ENCODE results near the gene SREK1. TPM values are rescaled to one million over a fixed set of nuclear protein-coding genes. Genes with fewer than 3 reads are reported as not detected.
"Not testable (repeated sequence)": the region's sequence is repeated elsewhere in the genome, so short reads cannot be mapped to it uniquely, and the experiment has no call there.

SREK1 gene
- total RNA-seq, 3 donors from 2014 or later (not counting 1 experiment from before 2014, with no cell fraction given): 151 to 177 (median 168) TPM

DNA sequence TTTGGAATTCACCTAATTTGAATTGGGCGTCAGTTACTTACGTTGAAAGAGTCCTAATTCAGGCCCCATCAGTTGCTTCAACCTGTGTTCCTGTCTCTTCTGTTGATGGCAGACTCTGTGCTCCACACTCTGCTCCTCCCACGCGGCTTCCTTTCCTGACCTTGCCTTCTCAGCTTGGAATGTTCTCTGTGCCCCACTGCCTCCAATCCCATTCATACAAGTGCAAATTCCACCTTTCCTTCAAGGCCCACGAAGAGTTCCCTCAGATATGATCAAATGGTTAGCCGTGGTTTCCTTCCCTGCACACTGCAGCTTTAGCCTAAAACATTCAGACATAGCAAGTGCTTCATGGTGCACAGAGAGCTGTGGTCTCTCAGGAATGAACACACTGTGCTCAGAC is 65.7 kb downstream of the SREK1 start:
- Mint-ChIP-seq H3K9me3 (no peaks in the 10 kb centered on the region), H3K36me3 (peaks cover 12% of the 10 kb centered on the region), H3K27ac (no peak overlapping the region), H3K27me3 (ENCODE audit: low read depth in 2 of 2) (no peaks in the 10 kb centered on the region), H3K4me3 (no peak overlapping the region), H3K4me1 (no peaks in the 10 kb centered on the region)
- intact Hi-C loops (cut with micrococcal nuclease): no loop called here
- no peak for ATAC-seq
- Histone ChIP-seq H3K4me1 (ENCODE audit: control insufficient read depth, insufficient read depth, low read length) (no peaks in the 10 kb centered on the region), H3K27ac (ENCODE audit: low read length) (no peak overlapping the region), H3K4me3 (ENCODE audit: low read length) (no peak overlapping the region), H3K9me3 (ENCODE audit: control insufficient read depth, insufficient read depth, low read length) (no peaks in the 10 kb centered on the region), H3K27me3 (ENCODE audit: control insufficient read depth, insufficient read depth, low read length) (no peaks in the 10 kb centered on the region), H3K36me3 (ENCODE audit: control insufficient read depth, insufficient read depth, low read length) (no peaks in the 10 kb centered on the region)
- no peak for DNase-seq
- TF ChIP-seq, protein P1, sequence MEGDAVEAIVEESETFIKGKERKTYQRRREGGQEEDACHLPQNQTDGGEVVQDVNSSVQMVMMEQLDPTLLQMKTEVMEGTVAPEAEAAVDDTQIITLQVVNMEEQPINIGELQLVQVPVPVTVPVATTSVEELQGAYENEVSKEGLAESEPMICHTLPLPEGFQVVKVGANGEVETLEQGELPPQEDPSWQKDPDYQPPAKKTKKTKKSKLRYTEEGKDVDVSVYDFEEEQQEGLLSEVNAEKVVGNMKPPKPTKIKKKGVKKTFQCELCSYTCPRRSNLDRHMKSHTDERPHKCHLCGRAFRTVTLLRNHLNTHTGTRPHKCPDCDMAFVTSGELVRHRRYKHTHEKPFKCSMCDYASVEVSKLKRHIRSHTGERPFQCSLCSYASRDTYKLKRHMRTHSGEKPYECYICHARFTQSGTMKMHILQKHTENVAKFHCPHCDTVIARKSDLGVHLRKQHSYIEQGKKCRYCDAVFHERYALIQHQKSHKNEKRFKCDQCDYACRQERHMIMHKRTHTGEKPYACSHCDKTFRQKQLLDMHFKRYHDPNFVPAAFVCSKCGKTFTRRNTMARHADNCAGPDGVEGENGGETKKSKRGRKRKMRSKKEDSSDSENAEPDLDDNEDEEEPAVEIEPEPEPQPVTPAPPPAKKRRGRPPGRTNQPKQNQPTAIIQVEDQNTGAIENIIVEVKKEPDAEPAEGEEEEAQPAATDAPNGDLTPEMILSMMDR (IDR thresholded peaks at IDR 0.05): no peak
- WGBS (ENCODE audit: insufficient coverage): 73% methylated on average over 6 of the region's 6 CpGs

DNA sequence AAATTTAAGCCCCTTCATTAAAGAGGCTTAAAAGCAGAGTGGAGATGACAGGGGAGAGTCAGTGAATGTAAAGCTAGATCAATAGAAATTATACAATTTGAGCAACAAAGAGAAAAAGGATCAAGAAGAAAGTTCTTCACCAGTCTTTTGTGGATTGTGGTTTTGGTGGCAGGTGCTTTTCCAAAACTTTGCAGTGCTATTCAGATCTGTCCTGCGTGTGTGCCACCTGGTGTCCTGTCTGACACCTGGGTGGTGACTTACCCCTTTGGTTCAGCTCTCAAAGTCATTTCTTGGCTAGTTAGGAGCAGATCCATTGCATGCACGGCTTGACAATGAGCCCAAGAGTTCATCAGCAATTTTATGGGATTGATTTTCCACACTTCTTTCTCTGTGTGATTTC is 69.4 kb downstream of the SREK1 start:
- intact Hi-C loops (cut with micrococcal nuclease): no loop called here
- no peak overlapping the region for H3K4me3 Mint-ChIP-seq

DNA sequence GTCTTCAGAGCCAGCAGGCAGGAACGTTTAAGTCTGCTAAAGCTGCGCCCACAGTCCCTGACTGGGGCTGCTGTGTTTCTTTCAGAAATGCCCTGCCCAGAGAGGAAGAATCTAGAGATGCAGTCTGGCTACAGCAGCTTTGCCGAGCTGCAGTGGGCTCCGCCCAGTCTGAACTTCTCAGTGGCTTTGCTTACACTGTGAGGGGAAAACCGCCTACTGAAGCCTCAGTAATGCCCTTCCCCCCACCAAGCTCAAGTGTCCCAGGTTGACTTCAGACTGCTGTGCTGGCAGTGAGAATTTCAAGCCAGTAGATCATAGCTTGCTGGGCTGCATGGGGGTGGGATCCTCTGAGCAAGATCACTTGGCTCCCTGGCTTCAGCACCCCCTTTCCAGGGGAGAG is 78.4 kb downstream of the SREK1 start:
- 66% methylated on average over 5 of the region's 5 CpGs for WGBS (ENCODE audit: insufficient coverage)
- DNase-seq: no peak
- Mint-ChIP-seq H3K36me3 (peaks cover 6% of the 10 kb centered on the region), H3K9me3 (peaks cover 0 to 2% of the 10 kb centered on the region in 2 donors), H3K27me3 (ENCODE audit: low read depth in 2 of 2) (no peaks in the 10 kb centered on the region), H3K27ac (no peak overlapping the region), H3K4me3 (no peak overlapping the region), H3K4me1 (no peaks in the 10 kb centered on the region)
- Histone ChIP-seq H3K9me3 (ENCODE audit: control insufficient read depth, insufficient read depth, low read length) (no peaks in the 10 kb centered on the region), H3K27me3 (ENCODE audit: control insufficient read depth, insufficient read depth, low read length) (no peaks in the 10 kb centered on the region), H3K4me1 (ENCODE audit: control insufficient read depth, insufficient read depth, low read length) (no peaks in the 10 kb centered on the region), H3K36me3 (ENCODE audit: control insufficient read depth, insufficient read depth, low read length) (no peaks in the 10 kb centered on the region), H3K27ac (ENCODE audit: low read length) (no peak overlapping the region), H3K4me3 (ENCODE audit: low read length) (no peak overlapping the region)
- ATAC-seq: no peak
- TF ChIP-seq, protein P1 (IDR thresholded peaks at IDR 0.05): no peak
- intact Hi-C loops (cut with micrococcal nuclease): no loop called here

More for the DNA sequence above, 69.4 kb downstream of the SREK1 start:
- no peaks in the 10 kb centered on the region for H3K9me3 Mint-ChIP-seq
- H3K36me3 ChIP-seq (ENCODE audit: control insufficient read depth, insufficient read depth, low read length): no peaks in the 10 kb centered on the region
- DNase-seq (peak in 1 of 2 donors; percentile 5), ATAC-seq (no peak)
- H3K27me3 ChIP-seq (ENCODE audit: control insufficient read depth, insufficient read depth, low read length): no peaks in the 10 kb centered on the region
- no peak overlapping the region for H3K27ac Mint-ChIP-seq
- H3K4me3 ChIP-seq (ENCODE audit: low read length): no peak overlapping the region
- no peaks in the 10 kb centered on the region for H3K36me3 Mint-ChIP-seq
- H3K4me1 Mint-ChIP-seq: no peaks in the 10 kb centered on the region
- H3K27me3 Mint-ChIP-seq (ENCODE audit: low read depth in 2 of 2): no peaks in the 10 kb centered on the region
- TF ChIP-seq, protein P1 (IDR thresholded peaks at IDR 0.05): no peak
- no peaks in the 10 kb centered on the region for H3K4me1 ChIP-seq (ENCODE audit: control insufficient read depth, insufficient read depth, low read length)
- H3K9me3 ChIP-seq (ENCODE audit: control insufficient read depth, insufficient read depth, low read length): no peaks in the 10 kb centered on the region
- H3K27ac ChIP-seq (ENCODE audit: low read length): no peak overlapping the region
- WGBS (ENCODE audit: insufficient coverage): 69% methylated on average over 2 of the region's 2 CpGs

DNA sequence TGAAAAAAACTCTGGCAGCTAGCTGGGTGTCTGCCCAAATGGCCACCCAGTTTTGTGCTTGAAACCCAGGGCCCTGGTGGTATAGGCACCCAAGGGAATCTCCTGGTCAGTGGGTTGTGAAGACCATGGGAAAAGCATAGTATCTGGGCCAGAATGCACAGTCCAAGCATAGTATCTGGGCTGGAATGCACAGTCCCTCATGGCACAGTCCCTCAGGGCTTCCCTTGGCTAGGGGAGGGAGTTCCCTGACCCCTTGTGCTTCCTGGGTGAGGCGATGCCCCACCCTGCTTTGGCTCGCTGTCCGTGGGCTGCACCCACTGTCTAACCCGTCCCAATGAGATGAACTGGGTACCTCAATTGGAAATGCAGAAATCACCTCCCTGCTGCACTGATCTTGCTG is 78.8 kb downstream of the SREK1 start:
- H3K36me3 Mint-ChIP-seq; H3K36me3 ChIP-seq (ENCODE audit: control insufficient read depth, insufficient read depth, low read length); intact Hi-C loops (cut with micrococcal nuclease); H3K4me1 ChIP-seq (ENCODE audit: control insufficient read depth, insufficient read depth, low read length); ATAC-seq; H3K27me3 ChIP-seq (ENCODE audit: control insufficient read depth, insufficient read depth, low read length); H3K27me3 Mint-ChIP-seq (ENCODE audit: low read depth in 2 of 2); H3K9me3 Mint-ChIP-seq; H3K27ac ChIP-seq (ENCODE audit: low read length); DNase-seq; H3K9me3 ChIP-seq (ENCODE audit: control insufficient read depth, insufficient read depth, low read length); H3K4me3 Mint-ChIP-seq; H3K4me3 ChIP-seq (ENCODE audit: low read length); H3K27ac Mint-ChIP-seq; H3K4me1 Mint-ChIP-seq: not testable (repeated sequence)
- 95% methylated on average over 4 of the region's 4 CpGs for WGBS (ENCODE audit: insufficient coverage)

Measured in natural killer cell (primary cell).